Trophoblast cell (in vitro differentiated cells and primary cell): ENCODE data around the gene SYT13. TPM values are rescaled to one million over a fixed set of nuclear protein-coding genes. Genes with fewer than 3 reads are reported as not detected.

Source experiments
- DNase-seq, 2 donors: peaks; one replicate each; pipeline ENCODE4 v3.0.0-alpha.2; 2016
- H2AFZ ChIP-seq: 2 replicates; pipeline ENCODE4 v1.6.1; 2013; ENCODE audit warnings: low read length, moderate library complexity, mild to moderate bottlenecking; ENCODE audit not compliant: insufficient read depth, poor library complexity
- H2AK5ac ChIP-seq: 2 replicates; pipeline ENCODE4 v1.6.1; 2013; ENCODE audit warnings: mild to moderate bottlenecking, low read length
- H2BK120ac ChIP-seq: 2 replicates; pipeline ENCODE4 v1.6.1; 2013; ENCODE audit warnings: low read length, mild to moderate bottlenecking, moderate library complexity; ENCODE audit not compliant: insufficient read depth, poor library complexity
- H2BK12ac ChIP-seq: 2 replicates; pipeline ENCODE4 v1.6.1; 2013; ENCODE audit warnings: mild to moderate bottlenecking, low read length, moderate library complexity
- H2BK5ac ChIP-seq: 2 replicates; pipeline ENCODE4 v1.6.1; 2013; ENCODE audit warnings: low read length, low read depth, moderate library complexity, mild to moderate bottlenecking; ENCODE audit not compliant: poor library complexity
- H3K14ac ChIP-seq: 2 replicates; pipeline ENCODE4 v1.6.1; 2013; ENCODE audit warnings: mild to moderate bottlenecking, low read length
- H3K18ac ChIP-seq: 2 replicates; pipeline ENCODE4 v1.6.1; 2013; ENCODE audit warnings: mild to moderate bottlenecking, low read length
- H3K23ac ChIP-seq: 2 replicates; pipeline ENCODE4 v1.6.1; 2013; ENCODE audit warnings: low read length
- H3K27ac ChIP-seq: 2 replicates; pipeline ENCODE4 v1.5.1; 2013; ENCODE audit warnings: low read depth, mild to moderate bottlenecking, inconsistent platforms, low read length, moderate library complexity
- H3K27me3 ChIP-seq: 2 replicates; pipeline ENCODE4 v1.6.1; 2013; ENCODE audit warnings: inconsistent platforms, mild to moderate bottlenecking, low read length, moderate library complexity; ENCODE audit not compliant: insufficient read depth
- H3K36me3 ChIP-seq, 2 experiments: 1 replicate in 1 of 2; 2 replicates in 1 of 2; pipeline ENCODE4 v1.6.1; 2013; ENCODE audit warnings: low read length in 2 of 2, mild to moderate bottlenecking in 2 of 2, moderate library complexity in 1 of 2; ENCODE audit not compliant: insufficient read depth in 2 of 2, control insufficient read depth in 1 of 2
- H3K4ac ChIP-seq: 2 replicates; pipeline ENCODE4 v1.6.1; 2013; ENCODE audit warnings: low read depth, mild to moderate bottlenecking, low read length, moderate library complexity
- H3K4me1 ChIP-seq, 2 experiments: 1 replicate in 1 of 2; 2 replicates in 1 of 2; pipeline ENCODE4 v1.6.1; 2013; ENCODE audit warnings: low read length in 2 of 2, mild to moderate bottlenecking in 2 of 2, moderate library complexity in 1 of 2; ENCODE audit not compliant: insufficient read depth in 2 of 2, control insufficient read depth in 1 of 2
- H3K4me2 ChIP-seq: 2 replicates; pipeline ENCODE4 v1.6.1; 2013; ENCODE audit warnings: inconsistent platforms, mild to moderate bottlenecking, low read length, moderate library complexity
- H3K4me3 ChIP-seq: 2 replicates; pipeline ENCODE4 v1.5.1; 2013; ENCODE audit warnings: mild to moderate bottlenecking, low read depth, low read length, inconsistent platforms
- H3K79me1 ChIP-seq: one replicate; pipeline ENCODE4 v1.6.1; 2013; ENCODE audit warnings: low read length
- H3K79me2 ChIP-seq: 2 replicates; pipeline ENCODE4 v1.6.1; 2013; ENCODE audit warnings: low read length, mild to moderate bottlenecking; ENCODE audit not compliant: control insufficient read depth, insufficient read depth, poor library complexity
- H3K9ac ChIP-seq: 2 replicates; pipeline ENCODE4 v1.6.1; 2013; ENCODE audit warnings: mild to moderate bottlenecking, low read length
- H3K9me3 ChIP-seq: 2 replicates; pipeline ENCODE4 v1.6.1; 2013; ENCODE audit warnings: low read depth, mild to moderate bottlenecking, control low read depth, inconsistent platforms, low read length; ENCODE audit not compliant: insufficient read depth
- H4K12ac ChIP-seq: 2 replicates; pipeline ENCODE4 v1.6.1; 2013; ENCODE audit warnings: low read depth, mild to moderate bottlenecking, low read length, moderate library complexity
- H4K8ac ChIP-seq: 2 replicates; pipeline ENCODE4 v1.6.1; 2013; ENCODE audit warnings: low read depth, mild to moderate bottlenecking, low read length, moderate library complexity
- H4K91ac ChIP-seq: one replicate; pipeline ENCODE4 v1.6.1; 2013; ENCODE audit warnings: low read depth, mild to moderate bottlenecking, low read length, moderate library complexity
- WGBS: extraction: QIAGEN DNeasy Blood & Tissue Kit; methylation state at CpG from one replicate; pipeline ENCODE4 v1.1.7; 2013; ENCODE audit warnings: missing lambda C conversion rate; ENCODE audit not compliant: insufficient read length, insufficient coverage; ENCODE audit errors: extremely low coverage; 5-methylcytosine and 5-hydroxymethylcytosine counted together
- polyA plus RNA-seq: library from polyadenylated mRNA; stranded (reverse); fragments of 200-250 nt; gene quantifications from 2 replicates; pipeline ENCODE4 v1.2.3, GENCODE V29; 2013

The SYT13 gene
- polyA plus RNA-seq, result 0.29 and 0.37 TPM in 2 replicates

GRCh38 chr11:45285930-45286632 is at the start of gene SYT13:
Gene SYT13, minus strand, starts transcription at chr11:45286341. Its CDS starts 134 bp downstream, at chr11:45286207.
- Histone ChIP-seq H4K91ac (no peak within 1 kb of the TSS), H3K9me3 (no peaks in the 10 kb centered on the region)

GRCh38 chr11:45335434-45335833 is 49.3 kb upstream of the SYT13 start:
- Histone ChIP-seq H2AK5ac (no peak overlapping the region), H3K9ac (no peak overlapping the region), H4K8ac (no peak overlapping the region), H3K4me2 (no peak overlapping the region), H3K9me3 (no peaks in the 10 kb centered on the region), H3K36me3 (no peaks in the 10 kb centered on the region), H2BK120ac (no peak overlapping the region), H3K4me3 (no peak overlapping the region), H3K27me3 (no peaks in the 10 kb centered on the region), H3K4me1 (no peaks in the 10 kb centered on the region), H3K79me2 (no peaks in the 10 kb centered on the region), H3K4ac (no peak overlapping the region), H3K18ac (no peak overlapping the region), H2AFZ (no peak overlapping the region), H3K27ac (no peak overlapping the region), H4K91ac (no peak overlapping the region), H3K23ac (no peak overlapping the region), H4K12ac (no peak overlapping the region), H2BK5ac (no peak overlapping the region), H2BK12ac (no peak overlapping the region), H3K14ac (no peak overlapping the region), H3K79me1 (no peaks in the 10 kb centered on the region)
- DNase-seq, result no peak

More at GRCh38 chr11:45285930-45286632, at the start of gene SYT13:
- no peak within 1 kb of the TSS for H3K14ac ChIP-seq
- H3K27ac ChIP-seq, result no peak within 1 kb of the TSS
- H2BK5ac ChIP-seq, result no peak within 1 kb of the TSS
- H3K79me2 ChIP-seq, result no peaks in the 10 kb centered on the region
- H3K23ac ChIP-seq, result no peak within 1 kb of the TSS
- peak within 1 kb of the TSS; percentile 81 for H3K4me2 ChIP-seq
- H3K4me1 ChIP-seq, result peaks cover 5 to 9% of the 10 kb centered on the region in 2 experiments
- no peak within 1 kb of the TSS for H2BK120ac ChIP-seq
- H4K12ac ChIP-seq, result no peak within 1 kb of the TSS
- H3K27me3 ChIP-seq, result peaks cover 20% of the 10 kb centered on the region
- H4K8ac ChIP-seq, result no peak within 1 kb of the TSS
- no peak within 1 kb of the TSS for H2BK12ac ChIP-seq
- no peaks in the 10 kb centered on the region for H3K36me3 ChIP-seq
- peak within 1 kb of the TSS; percentile 71 for H3K4me3 ChIP-seq
- H2AK5ac ChIP-seq, result no peak within 1 kb of the TSS
- H3K4ac ChIP-seq, result no peak within 1 kb of the TSS
- no peak within 1 kb of the TSS for H3K18ac ChIP-seq
- no peak within 1 kb of the TSS for H2AFZ ChIP-seq
- H3K79me1 ChIP-seq, result no peaks in the 10 kb centered on the region
- DNase-seq, result peak; percentile 11 to 49
- no CpG with 5 or more reads among the region's 50 CpGs for WGBS
- H3K9ac ChIP-seq, result no peak within 1 kb of the TSS

DNA sequence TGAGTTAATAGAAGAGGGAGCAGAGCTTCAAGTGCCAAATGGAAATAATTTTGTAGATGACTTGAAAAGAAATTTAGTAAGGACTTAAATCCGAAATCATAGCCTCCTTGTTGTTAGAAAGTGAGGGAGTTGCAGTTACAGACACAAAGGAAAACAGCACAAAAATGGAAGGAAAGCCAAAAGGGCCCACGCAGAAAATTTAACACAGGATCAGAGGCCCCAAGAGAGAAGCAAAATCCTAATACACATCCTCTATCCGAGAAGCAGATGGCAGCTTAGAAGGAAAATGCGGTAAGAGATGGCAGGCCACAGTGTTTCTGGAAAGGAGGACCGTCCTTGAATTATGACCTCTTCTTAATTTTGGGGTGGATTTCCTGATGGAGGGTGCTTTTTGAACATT is 48.7 kb upstream of the SYT13 start:
- Histone ChIP-seq H4K8ac (no peak overlapping the region), H3K79me2 (no peaks in the 10 kb centered on the region), H3K4ac (no peak overlapping the region), H2AFZ (no peak overlapping the region), H3K4me2 (no peak overlapping the region), H3K4me3 (no peak overlapping the region), H3K27ac (no peak overlapping the region), H3K23ac (no peak overlapping the region), H3K4me1 (no peaks in the 10 kb centered on the region), H4K12ac (no peak overlapping the region), H2AK5ac (no peak overlapping the region), H3K18ac (no peak overlapping the region), H3K27me3 (no peaks in the 10 kb centered on the region), H3K9ac (no peak overlapping the region), H2BK12ac (no peak overlapping the region), H2BK5ac (no peak overlapping the region), H3K14ac (no peak overlapping the region), H3K36me3 (no peaks in the 10 kb centered on the region), H4K91ac (no peak overlapping the region), H3K79me1 (no peaks in the 10 kb centered on the region), H2BK120ac (no peak overlapping the region), H3K9me3 (no peaks in the 10 kb centered on the region)
- DNase-seq, result no peak
- no CpG with 5 or more reads among the region's 5 CpGs for WGBS

- DNase-seq, result no peak
- WGBS, result no CpG with 5 or more reads among the region's 10 CpGs
- Histone ChIP-seq H3K9me3 (no peaks in the 10 kb centered on the region), H2AFZ (no peak overlapping the region), H2BK5ac (no peak overlapping the region), H3K4me1 (no peaks in the 10 kb centered on the region), H3K36me3 (no peaks in the 10 kb centered on the region), H4K8ac (no peak overlapping the region), H3K79me2 (no peaks in the 10 kb centered on the region), H3K27me3 (no peaks in the 10 kb centered on the region), H4K12ac (no peak overlapping the region), H3K79me1 (no peaks in the 10 kb centered on the region), H4K91ac (no peak overlapping the region), H3K23ac (no peak overlapping the region), H3K4me2 (no peak overlapping the region), H3K14ac (no peak overlapping the region), H2AK5ac (no peak overlapping the region), H3K27ac (no peak overlapping the region), H2BK120ac (no peak overlapping the region), H3K4me3 (no peak overlapping the region), H3K9ac (peak overlapping the region; percentile 38), H3K4ac (no peak overlapping the region), H3K18ac (no peak overlapping the region), H2BK12ac (no peak overlapping the region)
Observed at GRCh38 chr11:45334410-45334809, 48.3 kb upstream of the SYT13 start.
